Keratinocyte (primary cell): ENCODE measurements around the gene TBC1D3G.
"Not testable (repeated sequence)": the region's sequence is repeated elsewhere in the genome, so short reads cannot be mapped to it uniquely, and the experiment has no call there.

Source experiments
- CTCF ChIP-seq, 3 experiments: IDR thresholded peaks in 1 of 3; conservative IDR thresholded peaks in 1 of 3; optimal IDR thresholded peaks in 1 of 3; 2 replicates in 2 of 3; 3 replicates in 1 of 3; pipeline versions ENCODE3 to v1.5.1; 2011; ENCODE audit warnings: low read length in 3 of 3, mild to moderate bottlenecking in 3 of 3, moderate library complexity in 2 of 3, control low read depth in 1 of 3, inconsistent platforms in 1 of 3; ENCODE audit not compliant: insufficient read depth in 2 of 3; ENCODE audit errors: extremely low read depth in 1 of 3
- EZH2 ChIP-seq: IDR thresholded peaks from one replicate; pipeline ENCODE4 v1.6.1; 2012; ENCODE audit warnings: inconsistent platforms, mild to moderate bottlenecking, low read length, moderate library complexity

GRCh38 chr17:36283256-36283655 lies 40.4 kb upstream of the TBC1D3G start:
- not testable (repeated sequence) for TF ChIP-seq CTCF (optimal IDR thresholded peaks at IDR 0.05 in 1 of 3, IDR thresholded peaks at IDR 0.05 in 1 of 3, conservative IDR thresholded peaks at IDR 0.05 in 1 of 3; ENCODE audit: extremely low read depth in 1 of 3, insufficient read depth in 2 of 3, low read length in 3 of 3); EZH2
